ENCODE measurements around the gene UNC45B.

UNC45B gene

GRCh38 chr17:35127751-35128514 is 19.7 kb upstream of the UNC45B start:
- H3K9ac ChIP-seq (ENCODE audit: low read length) = no peak overlapping the region
- H3K27me3 ChIP-seq (ENCODE audit: control insufficient read depth, insufficient read depth, low read length) = no peaks in the 10 kb centered on the region
- no peaks in the 10 kb centered on the region for H3K9me3 ChIP-seq (ENCODE audit: control insufficient read depth, low read length)
- no peaks in the 10 kb centered on the region for H3K4me1 ChIP-seq (ENCODE audit: control insufficient read depth, insufficient read depth, low read length)
- H3K4me3 ChIP-seq (ENCODE audit: low read length) = no peak overlapping the region
- H3K36me3 ChIP-seq (ENCODE audit: control insufficient read depth, insufficient read depth, low read length) = peaks cover 5% of the 10 kb centered on the region

GRCh38 chr17:35129154-35129972 is 18.3 kb upstream of the UNC45B start:
- Histone ChIP-seq H3K9ac (ENCODE audit: low read length) (no peak overlapping the region), H3K9me3 (ENCODE audit: control insufficient read depth, low read length) (no peaks in the 10 kb centered on the region), H3K4me3 (ENCODE audit: low read length) (no peak overlapping the region), H3K4me1 (ENCODE audit: control insufficient read depth, insufficient read depth, low read length) (no peaks in the 10 kb centered on the region), H3K27me3 (ENCODE audit: control insufficient read depth, insufficient read depth, low read length) (no peaks in the 10 kb centered on the region), H3K36me3 (ENCODE audit: control insufficient read depth, insufficient read depth, low read length) (peaks cover 9% of the 10 kb centered on the region)

GRCh38 chr17:35129973-35130351 is 17.7 kb upstream of the UNC45B start:
- no peaks in the 10 kb centered on the region for H3K9me3 ChIP-seq (ENCODE audit: control insufficient read depth, low read length)
- H3K27me3 ChIP-seq (ENCODE audit: control insufficient read depth, insufficient read depth, low read length) = no peaks in the 10 kb centered on the region
- no peaks in the 10 kb centered on the region for H3K4me1 ChIP-seq (ENCODE audit: control insufficient read depth, insufficient read depth, low read length)
- no peak overlapping the region for H3K9ac ChIP-seq (ENCODE audit: low read length)
- no peak overlapping the region for H3K4me3 ChIP-seq (ENCODE audit: low read length)
- peaks cover 9% of the 10 kb centered on the region for H3K36me3 ChIP-seq (ENCODE audit: control insufficient read depth, insufficient read depth, low read length)

- H3K27me3 ChIP-seq (ENCODE audit: control insufficient read depth, insufficient read depth, low read length) = no peaks in the 10 kb centered on the region
- H3K9ac ChIP-seq (ENCODE audit: low read length) = no peak overlapping the region
- H3K36me3 ChIP-seq (ENCODE audit: control insufficient read depth, insufficient read depth, low read length) = peaks cover 9% of the 10 kb centered on the region
- no peaks in the 10 kb centered on the region for H3K9me3 ChIP-seq (ENCODE audit: control insufficient read depth, low read length)
- H3K4me1 ChIP-seq (ENCODE audit: control insufficient read depth, insufficient read depth, low read length) = no peaks in the 10 kb centered on the region
- no peak overlapping the region for H3K4me3 ChIP-seq (ENCODE audit: low read length)
These were observed 17.2 kb upstream of the UNC45B start for GRCh38 chr17:35130392-35130791.

- no peaks in the 10 kb centered on the region for H3K27me3 ChIP-seq (ENCODE audit: control insufficient read depth, insufficient read depth, low read length)
- H3K9me3 ChIP-seq (ENCODE audit: control insufficient read depth, low read length) = no peaks in the 10 kb centered on the region
- H3K4me3 ChIP-seq (ENCODE audit: low read length) = no peak overlapping the region
- H3K9ac ChIP-seq (ENCODE audit: low read length) = no peak overlapping the region
- H3K36me3 ChIP-seq (ENCODE audit: control insufficient read depth, insufficient read depth, low read length) = peaks cover 13% of the 10 kb centered on the region
- H3K4me1 ChIP-seq (ENCODE audit: control insufficient read depth, insufficient read depth, low read length) = no peaks in the 10 kb centered on the region
These were observed 15.5 kb upstream of the UNC45B start for GRCh38 chr17:35132099-35132498.

GRCh38 chr17:35132816-35133550 is 14.6 kb upstream of the UNC45B start:
- Histone ChIP-seq H3K36me3 (ENCODE audit: control insufficient read depth, insufficient read depth, low read length) (peaks cover 13% of the 10 kb centered on the region), H3K4me1 (ENCODE audit: control insufficient read depth, insufficient read depth, low read length) (no peaks in the 10 kb centered on the region)

GRCh38 chr17:35135322-35135721 is 12.3 kb upstream of the UNC45B start:
- Histone ChIP-seq H3K9me3 (ENCODE audit: control insufficient read depth, low read length) (no peaks in the 10 kb centered on the region), H3K9ac (ENCODE audit: low read length) (no peak overlapping the region), H3K36me3 (ENCODE audit: control insufficient read depth, insufficient read depth, low read length) (peaks cover 13% of the 10 kb centered on the region), H3K4me3 (ENCODE audit: low read length) (no peak overlapping the region), H3K27me3 (ENCODE audit: control insufficient read depth, insufficient read depth, low read length) (no peaks in the 10 kb centered on the region), H3K4me1 (ENCODE audit: control insufficient read depth, insufficient read depth, low read length) (no peaks in the 10 kb centered on the region)

More at GRCh38 chr17:35132816-35133550, 14.6 kb upstream of the UNC45B start:
- no peaks in the 10 kb centered on the region for H3K9me3 ChIP-seq (ENCODE audit: control insufficient read depth, low read length)
- no peaks in the 10 kb centered on the region for H3K27me3 ChIP-seq (ENCODE audit: control insufficient read depth, insufficient read depth, low read length)
- no peak overlapping the region for H3K4me3 ChIP-seq (ENCODE audit: low read length)
- H3K9ac ChIP-seq (ENCODE audit: low read length) = no peak overlapping the region

- Histone ChIP-seq H3K9me3 (ENCODE audit: control insufficient read depth, low read length) (no peaks in the 10 kb centered on the region), H3K36me3 (ENCODE audit: control insufficient read depth, insufficient read depth, low read length) (peaks cover 5% of the 10 kb centered on the region)
These were observed 9.4 kb upstream of the UNC45B start for GRCh38 chr17:35138218-35138617.

GRCh38 chr17:35141681-35142466 is 5.7 kb upstream of the UNC45B start, which contains the start of gene NLE1:
TSS of gene NLE1 (minus strand) at chr17:35142303. CDS start at chr17:35142275, 28 bp downstream.
- Histone ChIP-seq H3K4me3 (ENCODE audit: low read length) (peak within 1 kb of the TSS; percentile 87), H3K27me3 (ENCODE audit: control insufficient read depth, insufficient read depth, low read length) (no peaks in the 10 kb centered on the region), H3K36me3 (ENCODE audit: control insufficient read depth, insufficient read depth, low read length) (no peaks in the 10 kb centered on the region), H3K9me3 (ENCODE audit: control insufficient read depth, low read length) (no peaks in the 10 kb centered on the region), H3K9ac (ENCODE audit: low read length) (peak within 1 kb of the TSS; percentile 71), H3K4me1 (ENCODE audit: control insufficient read depth, insufficient read depth, low read length) (peaks cover 5% of the 10 kb centered on the region)

More at GRCh38 chr17:35138218-35138617, 9.4 kb upstream of the UNC45B start:
- H3K9ac ChIP-seq (ENCODE audit: low read length) = no peak overlapping the region
- peaks cover 5% of the 10 kb centered on the region for H3K4me1 ChIP-seq (ENCODE audit: control insufficient read depth, insufficient read depth, low read length)
- H3K27me3 ChIP-seq (ENCODE audit: control insufficient read depth, insufficient read depth, low read length) = no peaks in the 10 kb centered on the region
- H3K4me3 ChIP-seq (ENCODE audit: low read length) = no peak overlapping the region

- Histone ChIP-seq H3K4me1 (ENCODE audit: control insufficient read depth, insufficient read depth, low read length) (peaks cover 5% of the 10 kb centered on the region), H3K9ac (ENCODE audit: low read length) (no peak overlapping the region), H3K9me3 (ENCODE audit: control insufficient read depth, low read length) (no peaks in the 10 kb centered on the region), H3K36me3 (ENCODE audit: control insufficient read depth, insufficient read depth, low read length) (no peaks in the 10 kb centered on the region), H3K27me3 (ENCODE audit: control insufficient read depth, insufficient read depth, low read length) (no peaks in the 10 kb centered on the region), H3K4me3 (ENCODE audit: low read length) (no peak overlapping the region)
These were observed 5.2 kb upstream of the UNC45B start for GRCh38 chr17:35142467-35142796.

GRCh38 chr17:35144840-35145239 is 2.8 kb upstream of the UNC45B start:
- no peaks in the 10 kb centered on the region for H3K9me3 ChIP-seq (ENCODE audit: control insufficient read depth, low read length)
- H3K36me3 ChIP-seq (ENCODE audit: control insufficient read depth, insufficient read depth, low read length) = no peaks in the 10 kb centered on the region
- H3K27me3 ChIP-seq (ENCODE audit: control insufficient read depth, insufficient read depth, low read length) = no peaks in the 10 kb centered on the region
- no peak overlapping the region for H3K4me3 ChIP-seq (ENCODE audit: low read length)
- no peak overlapping the region for H3K9ac ChIP-seq (ENCODE audit: low read length)
- peaks cover 5% of the 10 kb centered on the region for H3K4me1 ChIP-seq (ENCODE audit: control insufficient read depth, insufficient read depth, low read length)
